Fibroblast of lung (primary cell): ENCODE measurements around the gene CLEC4F.

Experiments
- CTCF ChIP-seq, 2 donors: IDR thresholded peaks in 1 of 2; conservative IDR thresholded peaks in 1 of 2; 1 replicate in 1 of 2; 2 replicates in 1 of 2; pipeline ENCODE4 v1.5.1; 2011 to 2012; ENCODE audit warnings: low read length in 2 of 2, control low read depth in 1 of 2, inconsistent platforms in 1 of 2, low read depth in 1 of 2, mild to moderate bottlenecking in 1 of 2
- EZH2 ChIP-seq: IDR thresholded peaks from 2 replicates; pipeline ENCODE4 v1.5.1; 2012; ENCODE audit warnings: low read length, control low read depth, mild to moderate bottlenecking; ENCODE audit errors: missing control alignments

DNA sequence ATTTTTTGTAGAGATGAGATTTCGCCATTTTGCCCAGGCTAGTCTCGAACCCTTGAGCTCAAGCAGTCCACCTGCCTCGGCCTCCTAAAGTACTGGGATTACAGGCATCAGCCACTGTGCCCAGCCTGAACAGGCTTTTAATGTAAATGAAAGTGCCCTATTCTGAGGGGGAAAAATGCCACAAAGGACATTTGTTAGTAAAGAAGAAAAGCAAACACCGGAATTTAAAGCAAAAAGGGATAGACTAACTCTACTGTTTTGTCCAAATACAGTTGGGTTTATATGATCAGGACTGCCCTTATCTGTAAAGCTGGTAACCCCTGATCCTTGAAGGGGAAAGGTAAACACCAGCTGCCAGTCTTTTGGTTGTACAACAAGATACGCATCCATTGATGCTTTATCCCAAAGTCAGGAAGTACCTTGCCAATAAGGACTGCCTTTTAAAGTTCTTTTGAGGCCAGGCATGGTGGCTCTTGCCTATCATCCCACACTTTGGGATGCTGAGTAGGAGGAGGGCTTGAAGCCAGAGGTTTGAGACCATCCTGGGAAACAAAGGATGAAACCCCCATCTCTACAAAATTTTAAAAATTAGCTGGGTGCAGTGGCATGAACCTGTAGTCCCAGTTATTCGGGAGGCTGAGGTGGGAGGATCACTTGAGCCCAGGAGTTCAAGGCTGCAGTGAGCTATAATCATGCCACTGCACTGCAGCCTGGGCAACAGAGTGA lies 13.1 kb downstream of the CLEC4F start:
- TF ChIP-seq EZH2 (no peak), CTCF (conservative IDR thresholded peaks at IDR 0.05 in 1 of 2, IDR thresholded peaks at IDR 0.05 in 1 of 2; ENCODE audit: low read depth in 1 of 2, low read length in 2 of 2) (no peak)
